A673 (cell line): ENCODE results near the gene ZNF77. TPM values are rescaled to one million over a fixed set of nuclear protein-coding genes. Genes with fewer than 3 reads are reported as not detected.

Experiments
- BruUV-seq: library from RNA; stranded (reverse); fragments of 400-500 nt; replicated peaks from 2 replicates; lab custom pipeline; 2021; lab: Mats Ljungman, UMichigan
- CTCF ChIA-PET: fragments of 300-600 bp; sonication (Branson Sonifier 250); formaldehyde crosslinking; loops from one replicate; lab custom pipeline; 2022; ENCODE audit warnings: antibody characterized with exemption; lab: Charles Lee
- POLR2A ChIA-PET: fragments of 300-600 bp; sonication (Branson Sonifier 250); formaldehyde crosslinking; loops from one replicate; lab custom pipeline; 2022; ENCODE audit warnings: antibody characterized with exemption; ENCODE audit not compliant: low non-redundant PET; lab: Charles Lee
- DNase-seq: peaks from one replicate; pipeline ENCODE4 v3.0.0-alpha.2; 2015; ENCODE audit warnings: low spot score
- H3K27ac ChIP-seq: fragments of 200-600 bp; sonication (generic); 2 replicates; pipeline ENCODE4 v1.5.1; 2016; ENCODE audit warnings: mixed run types, low read depth, mild to moderate bottlenecking, mixed read lengths, antibody characterized with exemption, low read length; ENCODE audit not compliant: poor library complexity, severe bottlenecking
- H3K27me3 ChIP-seq: fragments of 200-600 bp; sonication (generic); replicated peaks from 2 replicates; pipeline ENCODE4 v1.6.1; 2017; ENCODE audit warnings: mixed run types, low read depth, mild to moderate bottlenecking, mixed read lengths, antibody characterized with exemption, low read length; ENCODE audit not compliant: insufficient read depth, poor library complexity
- H3K36me3 ChIP-seq: fragments of 200-600 bp; sonication (generic); 2 replicates; pipeline ENCODE4 v1.6.1; 2016; ENCODE audit warnings: mixed run types, mild to moderate bottlenecking, mixed read lengths, antibody characterized with exemption, low read length; ENCODE audit not compliant: insufficient read depth, poor library complexity, severe bottlenecking
- H3K4me1 ChIP-seq: fragments of 200-600 bp; sonication (generic); 2 replicates; pipeline ENCODE4 v1.6.1; 2017; ENCODE audit warnings: mixed run types, mild to moderate bottlenecking, mixed read lengths, antibody characterized with exemption, low read length; ENCODE audit not compliant: insufficient read depth, poor library complexity, severe bottlenecking
- H3K4me3 ChIP-seq: fragments of 200-600 bp; sonication (generic); 2 replicates; pipeline ENCODE4 v1.5.1; 2016; ENCODE audit warnings: low read depth, mixed run types, mild to moderate bottlenecking, mixed read lengths, low read length; ENCODE audit not compliant: poor library complexity, severe bottlenecking
- H3K9me3 ChIP-seq: fragments of 200-600 bp; sonication (generic); 2 replicates; pipeline ENCODE4 v1.6.1; 2016; ENCODE audit warnings: mixed run types, low read depth, mild to moderate bottlenecking, mixed read lengths, antibody characterized with exemption, low read length; ENCODE audit not compliant: poor library complexity, severe bottlenecking
- CTCF ChIP-seq: fragments of 300-800, 200-600 bp; sonication (generic); conservative IDR thresholded peaks from 2 replicates; pipeline ENCODE4 v1.5.1; 2017; ENCODE audit warnings: low read depth, mild to moderate bottlenecking, antibody characterized with exemption, low read length, moderate library complexity, mixed read lengths
- EZH2 ChIP-seq: fragments of 200-600 bp; sonication (generic); IDR thresholded peaks from 2 replicates; pipeline ENCODE4 v1.6.1; 2017; ENCODE audit warnings: borderline replicate concordance, low read depth, mild to moderate bottlenecking, mixed read lengths, antibody characterized with exemption, low read length; ENCODE audit not compliant: poor library complexity, severe bottlenecking
- intact Hi-C: fragments of 100-400 bp; cut with micrococcal nuclease; formaldehyde crosslinking; loops from one replicate; pipeline ENCODE4 v1.10.0; 2022; ENCODE audit not compliant: unreplicated experiment
- total RNA-seq: library from RNA; stranded (reverse); gene quantifications from 2 replicates; pipeline ENCODE4 v1.2.3, GENCODE V29; 2021

ZNF77 gene
- total RNA-seq, 1 experiment from 2014 or later, result 6.4 TPM

GRCh38 chr19:2962018-2962670 is 17.4 kb upstream of the ZNF77 start:
- no peaks in the 10 kb centered on the region for H3K36me3 ChIP-seq
- intact Hi-C loops, result loop anchor here (1.0 kb wide), 2 partner anchors 146 to 164 kb away; no protein-coding TSS in a partner anchor
- BruUV-seq, result no TSS peak
- peak; percentile 87 for DNase-seq
- POLR2A ChIA-PET, result no interaction called here
- no peaks in the 10 kb centered on the region for H3K4me1 ChIP-seq
- H3K27ac ChIP-seq, result no peak overlapping the region
- no peak overlapping the region for H3K4me3 ChIP-seq
- no peaks in the 10 kb centered on the region for H3K9me3 ChIP-seq
- no peaks in the 10 kb centered on the region for H3K27me3 ChIP-seq
- TF ChIP-seq EZH2, result no peak
- TF ChIP-seq CTCF, result peak; percentile 80
- CTCF ChIA-PET, result interaction anchor here (1.1 to 2.0 kb wide), 3 partner anchors 12 to 147 kb away, joined by 4 to 11 read pairs (median 6); no protein-coding TSS in a partner anchor

- BruUV-seq, result no TSS peak
- H3K4me1 ChIP-seq, result no peaks in the 10 kb centered on the region
These were observed 15.3 kb upstream of the ZNF77 start for GRCh38 chr19:2960120-2960519.

GRCh38 chr19:2957160-2957559 is 12.4 kb upstream of the ZNF77 start:
- intact Hi-C loops, result loop anchor here (10.0 kb wide), 1 partner anchor 312 kb away; no protein-coding TSS in a partner anchor
- Histone ChIP-seq H3K4me3 (no peak overlapping the region), H3K9me3 (no peaks in the 10 kb centered on the region), H3K36me3 (no peaks in the 10 kb centered on the region), H3K27ac (no peak overlapping the region), H3K27me3 (no peaks in the 10 kb centered on the region), H3K4me1 (no peaks in the 10 kb centered on the region)
- TF ChIP-seq EZH2 (no peak), CTCF (no peak)
- no TSS peak for BruUV-seq
- ChIA-PET CTCF (no interaction called here), POLR2A (no interaction called here)
- DNase-seq, result no peak

More at GRCh38 chr19:2960120-2960519, 15.3 kb upstream of the ZNF77 start:
- Histone ChIP-seq H3K36me3 (no peaks in the 10 kb centered on the region), H3K27me3 (no peaks in the 10 kb centered on the region), H3K27ac (no peak overlapping the region), H3K9me3 (no peaks in the 10 kb centered on the region), H3K4me3 (no peak overlapping the region)
- ChIA-PET POLR2A (no interaction called here), CTCF (no interaction called here)
- DNase-seq, result no peak
- TF ChIP-seq CTCF, result no peak
- intact Hi-C loops, result no loop called here
